Cardiac septum (tissue), 1 donor: ENCODE results near the gene SIGLEC9. TPM values are rescaled to one million over a fixed set of nuclear protein-coding genes. Genes with fewer than 3 reads are reported as not detected.

ENCODE experiments used
- DNase-seq: peaks from one replicate; pipeline ENCODE4 v3.0.0-alpha.2; 2020; ENCODE audit warnings: low spot score
- intact Hi-C: fragments of 100-400 bp; cut with DNase I; formaldehyde crosslinking; loops from one replicate; pipeline ENCODE4 v1.14.0; 2022
- total RNA-seq: library from RNA; stranded (reverse); fragmentation: NEBNext Ultra II Directional; extraction: Animal tissue kit (Norgen Biotek cat#: 25700); gene quantifications from one replicate; pipeline ENCODE4 v1.2.1, GENCODE V29; 2021
- donor health status: DM: no; HTN: no; CAD: no.

SIGLEC9 gene
- total RNA-seq, 1 donor from 2014 or later: 1.4 TPM

- intact Hi-C loops: loop anchor here (2.0 to 10.0 kb wide), 2 partner anchors 74 to 160 kb away; no protein-coding TSS in a partner anchor
- DNase-seq: no peak
Observed at GRCh38 chr19:51094696-51095279, 29.9 kb upstream of the SIGLEC9 start.

GRCh38 chr19:51096473-51097165, 28.1 kb upstream of the SIGLEC9 start:
- intact Hi-C loops: loop anchor here (10.0 kb wide), 1 partner anchor 162 kb away; no protein-coding TSS in a partner anchor
- DNase-seq: no peak

GRCh38 chr19:51097166-51097738, 27.5 kb upstream of the SIGLEC9 start:
- intact Hi-C loops: loop anchor here (10.0 kb wide), 1 partner anchor 162 kb away; no protein-coding TSS in a partner anchor
- DNase-seq: peak; percentile 88

GRCh38 chr19:51097796-51098195, 26.9 kb upstream of the SIGLEC9 start:
- intact Hi-C loops: loop anchor here (10.0 kb wide), 1 partner anchor 163 kb away; no protein-coding TSS in a partner anchor
- no peak for DNase-seq

- DNase-seq: no peak
- intact Hi-C loops: loop anchor here (10.0 kb wide), 1 partner anchor 164 kb away; no protein-coding TSS in a partner anchor
Observed at GRCh38 chr19:51098365-51099046, 26.2 kb upstream of the SIGLEC9 start.

GRCh38 chr19:51099047-51099382, 25.7 kb upstream of the SIGLEC9 start:
- no peak for DNase-seq
- intact Hi-C loops: loop anchor here (10.0 kb wide), 1 partner anchor 164 kb away; no protein-coding TSS in a partner anchor

- intact Hi-C loops: loop anchor here (10.0 kb wide), 1 partner anchor 494 kb away; no protein-coding TSS in a partner anchor
Observed at GRCh38 chr19:51100601-51101000, 24.1 kb upstream of the SIGLEC9 start.

GRCh38 chr19:51101171-51101865, 23.4 kb upstream of the SIGLEC9 start:
- no peak for DNase-seq
- intact Hi-C loops: loop anchor here (10.0 kb wide), 1 partner anchor 493 kb away; no protein-coding TSS in a partner anchor

More at GRCh38 chr19:51100601-51101000, 24.1 kb upstream of the SIGLEC9 start:
- no peak for DNase-seq

- intact Hi-C loops: loop anchor here (10.0 kb wide), 1 partner anchor 492 kb away; no protein-coding TSS in a partner anchor
Observed at GRCh38 chr19:51102991-51103390, 21.7 kb upstream of the SIGLEC9 start.

GRCh38 chr19:51103926-51104341, 20.8 kb upstream of the SIGLEC9 start:
- DNase-seq: no peak
- intact Hi-C loops: loop anchor here (10.0 kb wide), 1 partner anchor 491 kb away; no protein-coding TSS in a partner anchor

More at GRCh38 chr19:51102991-51103390, 21.7 kb upstream of the SIGLEC9 start:
- DNase-seq: no peak

- intact Hi-C loops: loop anchor here (10.0 kb wide), 1 partner anchor 487 kb away; no protein-coding TSS in a partner anchor
Observed at GRCh38 chr19:51107406-51108065, 17.2 kb upstream of the SIGLEC9 start.

GRCh38 chr19:51108066-51108804, 16.5 kb upstream of the SIGLEC9 start, which contains the start of gene CTU1:
CTU1 (minus strand) TSS chr19:51108409; CDS start chr19:51104569, 3,840 bp downstream.
- intact Hi-C loops: loop anchor here (10.0 kb wide), 1 partner anchor 487 kb away; no protein-coding TSS in a partner anchor
- DNase-seq: peak; percentile 100

More at GRCh38 chr19:51107406-51108065, 17.2 kb upstream of the SIGLEC9 start:
- no peak for DNase-seq

GRCh38 chr19:51108805-51109146, 15.9 kb upstream of the SIGLEC9 start:
- intact Hi-C loops: loop anchor here (10.0 kb wide), 1 partner anchor 486 kb away; no protein-coding TSS in a partner anchor
- no peak for DNase-seq

- intact Hi-C loops: no loop called here
Observed at GRCh38 chr19:51110666-51110971, 14.1 kb upstream of the SIGLEC9 start.

GRCh38 chr19:51111606-51112005, 13.1 kb upstream of the SIGLEC9 start:
- intact Hi-C loops: no loop called here
- DNase-seq: peak; percentile 26

More at GRCh38 chr19:51110666-51110971, 14.1 kb upstream of the SIGLEC9 start:
- DNase-seq: no peak

- peak; percentile 38 for DNase-seq
- intact Hi-C loops: no loop called here
Observed at GRCh38 chr19:51114087-51114729, 10.5 kb upstream of the SIGLEC9 start.

- DNase-seq: peak; percentile 14
- intact Hi-C loops: no loop called here
Observed at GRCh38 chr19:51116736-51117286, 7.9 kb upstream of the SIGLEC9 start.
